SH-SY5Y (cell line): ENCODE results near the gene ZNF638.

Experiments used
- GATA2 ChIP-seq: IDR thresholded peaks from 2 replicates; pipeline ENCODE4 v1.6.1; 2011; ENCODE audit warnings: mild to moderate bottlenecking, low read depth, low read length
- GATA3 ChIP-seq: IDR thresholded peaks from 2 replicates; pipeline ENCODE4 v1.6.1; 2011; ENCODE audit warnings: low read depth, mild to moderate bottlenecking, low read length, moderate library complexity

DNA sequence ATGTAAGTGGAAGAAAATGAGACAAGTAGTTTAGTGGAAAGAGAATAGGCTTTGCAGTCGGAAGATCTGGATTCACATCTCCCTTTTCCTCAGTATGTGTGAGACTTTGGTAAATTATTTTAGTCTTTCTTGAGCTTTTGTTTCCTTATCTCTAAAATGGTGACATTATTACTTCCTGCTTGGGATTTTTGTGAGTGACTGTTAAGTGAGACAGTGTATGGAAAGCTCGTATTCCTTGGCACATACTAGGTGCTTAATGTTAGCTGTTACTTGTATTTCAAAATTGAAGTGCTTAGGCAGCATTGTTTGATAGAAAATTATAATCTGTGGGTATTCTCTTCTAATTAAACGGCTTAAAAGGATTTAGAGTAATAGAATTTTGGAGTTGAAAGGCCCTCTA is 2.0 kb downstream of the ZNF638 start:
- TF ChIP-seq GATA2 (no peak), GATA3 (no peak)
